ENCODE measurements around the gene ROBO2. TPM values are rescaled to one million over a fixed set of nuclear protein-coding genes. Genes with fewer than 3 reads are reported as not detected.

The ROBO2 gene
- total and polyA plus RNA-seq, 2 experiments from 2014 or later, result 1.2 to 14.3 TPM

- no peak overlapping the region for H3K4me3 ChIP-seq
- no peaks in the 10 kb centered on the region for H3K9me3 ChIP-seq (ENCODE audit: low read depth)
- no peak overlapping the region for H2AFZ ChIP-seq
- no peak for TF ChIP-seq EZH2phosphoT487 (IDR thresholded peaks at IDR 0.05; ENCODE audit: low read depth, severe bottlenecking, unreplicated experiment)
- TF ChIP-seq CTCF (IDR thresholded peaks at IDR 0.05; ENCODE audit: poor library complexity), result no peak
- TF ChIP-seq EZH2 (IDR thresholded peaks at IDR 0.05; ENCODE audit: borderline replicate concordance), result no peak
- no peaks in the 10 kb centered on the region for H3K9me2 ChIP-seq (replicated peaks; ENCODE audit: insufficient read depth)
- H3K4me2 ChIP-seq, result no peak overlapping the region
- DNase-seq (ENCODE audit: low spot score), result no peak
- H3K27ac ChIP-seq, result no peak overlapping the region
- no peaks in the 10 kb centered on the region for H3K27me3 ChIP-seq
- H4K20me1 ChIP-seq (ENCODE audit: insufficient read depth, poor library complexity, severe bottlenecking), result no peaks in the 10 kb centered on the region
- H3K36me3 ChIP-seq (replicated peaks; ENCODE audit: insufficient read depth, low read depth), result no peaks in the 10 kb centered on the region
- H3K79me2 ChIP-seq, result no peaks in the 10 kb centered on the region
- 98% methylated on average over 2 of the region's 2 CpGs for WGBS (ENCODE audit: low lambda C conversion rate, missing lambda C conversion rate)
- H3K4me1 ChIP-seq (ENCODE audit: insufficient read depth), result peaks cover 4% of the 10 kb centered on the region
Measured at GRCh38 chr3:77232557-77232956, 192.7 kb downstream of the ROBO2 start.

GRCh38 chr3:77234004-77234403 lies 194.1 kb downstream of the ROBO2 start:
- Histone ChIP-seq H2AFZ (no peak overlapping the region), H3K9me3 (ENCODE audit: low read depth) (no peaks in the 10 kb centered on the region), H4K20me1 (ENCODE audit: insufficient read depth, poor library complexity, severe bottlenecking) (no peaks in the 10 kb centered on the region), H3K4me3 (no peak overlapping the region), H3K36me3 (replicated peaks; ENCODE audit: insufficient read depth, low read depth) (no peaks in the 10 kb centered on the region), H3K4me2 (no peak overlapping the region), H3K79me2 (no peaks in the 10 kb centered on the region), H3K27me3 (no peaks in the 10 kb centered on the region), H3K27ac (no peak overlapping the region), H3K9me2 (replicated peaks; ENCODE audit: insufficient read depth) (no peaks in the 10 kb centered on the region), H3K4me1 (ENCODE audit: insufficient read depth) (no peaks in the 10 kb centered on the region)
- no peak for DNase-seq (ENCODE audit: low spot score)
- TF ChIP-seq EZH2 (IDR thresholded peaks at IDR 0.05; ENCODE audit: borderline replicate concordance), result no peak
- TF ChIP-seq CTCF (IDR thresholded peaks at IDR 0.05; ENCODE audit: poor library complexity), result no peak
- no peak for TF ChIP-seq EZH2phosphoT487 (IDR thresholded peaks at IDR 0.05; ENCODE audit: low read depth, severe bottlenecking, unreplicated experiment)
- WGBS (ENCODE audit: low lambda C conversion rate, missing lambda C conversion rate), result 75% methylated on average over 2 of the region's 2 CpGs

- no peak for TF ChIP-seq CTCF (IDR thresholded peaks at IDR 0.05; ENCODE audit: poor library complexity)
- TF ChIP-seq EZH2 (IDR thresholded peaks at IDR 0.05; ENCODE audit: borderline replicate concordance), result no peak
- TF ChIP-seq EZH2phosphoT487 (IDR thresholded peaks at IDR 0.05; ENCODE audit: low read depth, severe bottlenecking, unreplicated experiment), result no peak
- Histone ChIP-seq H3K4me2 (peak overlapping the region; percentile 27), H3K4me1 (ENCODE audit: insufficient read depth) (no peaks in the 10 kb centered on the region), H3K27ac (no peak overlapping the region), H3K4me3 (no peak overlapping the region), H3K9me2 (replicated peaks; ENCODE audit: insufficient read depth) (no peaks in the 10 kb centered on the region), H3K27me3 (no peaks in the 10 kb centered on the region), H2AFZ (no peak overlapping the region), H4K20me1 (ENCODE audit: insufficient read depth, poor library complexity, severe bottlenecking) (no peaks in the 10 kb centered on the region), H3K79me2 (no peaks in the 10 kb centered on the region), H3K36me3 (replicated peaks; ENCODE audit: insufficient read depth, low read depth) (no peaks in the 10 kb centered on the region), H3K9me3 (ENCODE audit: low read depth) (no peaks in the 10 kb centered on the region)
- 24% methylated on average over 7 of the region's 7 CpGs for WGBS (ENCODE audit: low lambda C conversion rate, missing lambda C conversion rate)
- DNase-seq (ENCODE audit: low spot score), result peak; percentile 41
Measured at GRCh38 chr3:77236118-77236517, 196.2 kb downstream of the ROBO2 start.

All from hepatocyte (in vitro differentiated cells).